GM12801 (cell line): ENCODE measurements around the gene STK25.

Experiments
- CTCF ChIP-seq: IDR thresholded peaks from one replicate; pipeline ENCODE4 v1.5.1; 2011; ENCODE audit warnings: control low read depth; ENCODE audit not compliant: insufficient read length; ENCODE audit errors: extremely low read depth

STK25 gene

GRCh38 chr2:241508240-241509154 lies at the start of gene STK25:
Gene STK25 (minus strand): TSS chr2:241508584. CDS start chr2:241508035, 549 bp downstream.
- TF ChIP-seq CTCF, result no peak

GRCh38 chr2:241556746-241557145 lies 48.4 kb upstream of the STK25 start:
- TF ChIP-seq CTCF, result no peak

- no peak for TF ChIP-seq CTCF
Measured at GRCh38 chr2:241555711-241556110, 47.3 kb upstream of the STK25 start.

- TF ChIP-seq CTCF, result no peak
Measured at GRCh38 chr2:241554610-241555322, 46.4 kb upstream of the STK25 start.

- TF ChIP-seq CTCF, result no peak
Measured at GRCh38 chr2:241553981-241554380, 45.6 kb upstream of the STK25 start.

GRCh38 chr2:241553512-241553830 lies 45.1 kb upstream of the STK25 start:
- no peak for TF ChIP-seq CTCF

- no peak for TF ChIP-seq CTCF
Measured at GRCh38 chr2:241551998-241552737, 43.8 kb upstream of the STK25 start.
